ENCODE measurements around the gene ACP5.

The ACP5 gene

DNA sequence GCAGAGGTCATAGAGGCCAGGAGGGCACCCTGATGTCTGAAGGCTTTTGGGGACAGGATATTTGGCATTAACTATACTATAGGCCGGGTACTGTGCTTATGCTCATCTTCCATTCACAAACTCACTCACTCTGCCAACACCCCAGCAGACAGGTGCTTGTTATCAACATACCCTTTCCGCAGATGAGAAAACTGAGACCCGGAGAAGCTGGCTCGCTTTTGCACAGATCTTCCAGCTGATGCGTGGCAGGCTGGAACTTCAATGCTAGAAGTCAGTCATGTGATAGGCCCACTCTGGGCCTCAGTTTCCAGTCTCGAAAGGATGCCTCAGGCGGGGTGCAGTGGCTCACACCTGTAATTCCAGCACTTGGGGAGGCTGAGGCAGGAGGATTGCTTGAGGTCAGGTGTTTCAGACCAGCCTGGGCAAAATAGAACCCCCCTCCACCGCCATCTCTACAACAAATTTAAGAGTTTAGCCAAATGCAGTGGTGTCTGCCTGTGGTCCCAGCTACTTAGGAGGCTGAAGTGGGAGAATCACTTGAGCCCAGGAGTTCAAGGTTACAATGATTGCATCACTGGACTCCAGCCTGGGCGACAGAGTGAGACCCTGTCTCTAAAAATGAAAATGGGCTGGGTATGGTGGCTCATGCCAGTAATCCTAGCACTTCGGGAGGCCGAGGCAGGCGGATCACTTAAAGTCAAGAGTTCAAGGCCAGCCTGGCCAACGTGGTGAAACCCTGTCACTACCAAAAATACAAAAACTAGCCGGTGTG, 29.3 kb downstream of the ACP5 start:
- DNase-seq, result no peak

GRCh38 chr19:11541238-11541637, 36.2 kb downstream of the ACP5 start:
- DNase-seq, result no peak

DNA sequence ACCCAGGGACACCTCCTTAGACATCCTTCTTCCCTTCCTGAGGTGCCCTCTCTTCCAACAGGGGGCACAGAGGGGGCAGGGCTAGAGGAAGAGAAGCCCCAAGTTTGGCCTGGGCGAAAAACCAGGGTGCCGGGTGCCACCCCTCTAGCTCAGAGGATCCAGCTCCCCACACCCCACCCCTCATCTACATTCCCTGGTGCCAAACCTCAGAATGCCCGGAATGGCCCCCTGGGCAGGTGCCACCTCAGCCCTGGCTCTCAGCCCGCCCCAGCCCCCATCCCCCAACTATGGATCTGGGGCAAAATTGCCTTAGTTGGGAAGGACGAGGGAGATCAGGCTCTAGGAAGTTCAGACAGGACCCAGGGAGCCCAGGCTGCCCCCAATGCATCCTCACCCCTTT, 36.8 kb downstream of the ACP5 start:
- DNase-seq, result no peak

- DNase-seq, result no peak
Measured at GRCh38 chr19:11539495-11540365, 37.7 kb downstream of the ACP5 start.

GRCh38 chr19:11538232-11539036, 39.0 kb downstream of the ACP5 start, which contains the start of gene CNN1:
CNN1 (plus strand) TSS chr19:11538851; CDS start chr19:11538928, 77 bp downstream.
- DNase-seq, result no peak

GRCh38 chr19:11535792-11536595, 41.5 kb downstream of the ACP5 start:
- DNase-seq, result peak; percentile 89

DNA sequence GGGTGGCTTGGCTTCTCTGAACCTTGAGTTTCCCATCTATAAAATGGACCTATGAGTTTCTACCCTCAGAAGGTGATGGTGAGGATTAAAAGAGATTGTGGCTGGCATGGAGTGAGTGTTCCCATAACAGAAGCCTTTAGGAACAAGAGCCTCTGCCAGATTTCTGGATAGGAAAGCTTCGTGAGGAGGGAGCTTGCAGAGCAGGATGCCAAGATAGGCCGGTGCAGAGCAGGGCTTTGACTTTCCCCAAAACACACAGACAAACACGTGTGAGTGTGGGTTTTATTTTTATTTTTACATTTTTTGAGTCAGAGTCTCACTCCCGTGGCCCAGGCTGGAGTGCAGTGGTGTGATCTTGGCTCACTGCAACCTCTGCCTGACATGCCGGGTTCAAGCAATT, 42.5 kb downstream of the ACP5 start:
- no peak for DNase-seq

- no peak for DNase-seq
Measured at GRCh38 chr19:11534538-11534937, 42.9 kb downstream of the ACP5 start.

- peak; percentile 40 for DNase-seq
Measured at GRCh38 chr19:11530432-11530831, 47.0 kb downstream of the ACP5 start.

GRCh38 chr19:11528551-11529341, 48.7 kb downstream of the ACP5 start, which contains the start of gene ECSIT:
ECSIT (minus strand) TSS chr19:11529134; CDS start chr19:11519170, 9,964 bp downstream.
- DNase-seq, result peak; percentile 95

All from CD4-positive, alpha-beta T cell treated with Interleukin-12 subunit alpha and Interleukin-12 subunit beta, for 1 hour (primary cell).